SK-N-SH (cell line): Measurements from ENCODE around the gene MATR3. TPM values are rescaled to one million over a fixed set of nuclear protein-coding genes. Genes with fewer than 3 reads are reported as not detected.

Experiments
- CTCF ChIA-PET: fragments of 300-600, 350-600 bp; formaldehyde crosslinking; extraction: SDS; loops from one replicate; lab custom pipeline; 2021; lab: Yijun Ruan, JAX
- POLR2A ChIA-PET: fragments of 350-600 bp; sonication (Branson Sonifier 250); formaldehyde crosslinking; extraction: SDS; loops from one replicate; lab custom pipeline; 2020; ENCODE audit warnings: antibody characterized with exemption, inconsistent platforms; lab: Yijun Ruan, JAX
- DNase-seq: peaks from one replicate; pipeline ENCODE4 v3.0.0; 2012
- H2AFZ ChIP-seq: fragments of 200-600 bp; sonication (generic); 2 replicates; pipeline ENCODE4 v1.8.1; 2016; ENCODE audit warnings: antibody characterized with exemption, mild to moderate bottlenecking, low read depth
- H3F3A ChIP-seq: fragments of 200-600 bp; sonication (generic); replicated peaks from 2 replicates; pipeline ENCODE3; 2016; ENCODE audit warnings: antibody characterized with exemption, mild to moderate bottlenecking; ENCODE audit not compliant: insufficient read depth
- H3K27ac ChIP-seq, 2 experiments: fragments of 200-500 bp in 1 of 2; fragments of 200-600 bp in 1 of 2; sonication (Bioruptor generic) in 1 of 2; sonication (generic), shearing (Covaris generic) in 1 of 2; 2 replicates each; pipeline versions ENCODE4 v1.5.1 to v1.6.1; 2014 to 2016; ENCODE audit warnings: low read depth in 2 of 2, inconsistent platforms in 1 of 2, low read length in 1 of 2, mild to moderate bottlenecking in 1 of 2, mixed read lengths in 1 of 2
- H3K27me3 ChIP-seq: fragments of 200-600 bp; sonication (generic), shearing (Covaris generic); 2 replicates; pipeline ENCODE4 v1.6.1; 2016; ENCODE audit warnings: mixed run types; ENCODE audit not compliant: insufficient read depth
- H3K36me3 ChIP-seq, 2 experiments: fragments of 200-500 bp in 1 of 2; fragments of 200-600 bp in 1 of 2; sonication (Bioruptor generic) in 1 of 2; sonication (generic) in 1 of 2; replicated peaks in 1 of 2; 2 replicates each; pipeline versions ENCODE3 to v1.5.1; 2014 to 2016; ENCODE audit warnings: low read length in 1 of 2, mild to moderate bottlenecking in 1 of 2; ENCODE audit not compliant: insufficient read depth in 2 of 2, control insufficient read depth in 1 of 2
- H3K4me1 ChIP-seq, 2 experiments: fragments of 200-500 bp in 1 of 2; fragments of 200-600 bp in 1 of 2; sonication (Bioruptor generic) in 1 of 2; sonication (generic), shearing (Covaris generic) in 1 of 2; 2 replicates each; pipeline versions ENCODE4 v1.5.1 to v1.6.1; 2014 to 2016; ENCODE audit warnings: low read depth in 1 of 2, low read length in 1 of 2, mixed run types in 1 of 2; ENCODE audit not compliant: insufficient read depth in 2 of 2, control insufficient read depth in 1 of 2
- H3K4me2 ChIP-seq: fragments of 200-600 bp; sonication (generic), shearing (Covaris generic); 2 replicates; pipeline ENCODE4 v1.6.1; 2017; ENCODE audit warnings: mixed run types
- H3K4me3 ChIP-seq, 2 experiments: fragments of 200-500 bp in 1 of 2; fragments of 200-600 bp in 1 of 2; sonication (Bioruptor generic) in 1 of 2; sonication (generic), shearing (Covaris generic) in 1 of 2; 2 replicates each; pipeline versions ENCODE4 v1.5.1 to v1.8.1; 2014 to 2016; ENCODE audit warnings: low read depth in 2 of 2, inconsistent platforms in 1 of 2, low read length in 1 of 2, mild to moderate bottlenecking in 1 of 2, mixed read lengths in 1 of 2, moderate library complexity in 1 of 2
- H3K79me2 ChIP-seq: fragments of 200-600 bp; sonication (generic); 2 replicates; pipeline ENCODE4 v1.8.1; 2017; ENCODE audit warnings: mild to moderate bottlenecking; ENCODE audit not compliant: insufficient read depth
- H3K9ac ChIP-seq: fragments of 200-600 bp; sonication (generic); 2 replicates; pipeline ENCODE4 v1.6.1; 2017; ENCODE audit warnings: mixed run types
- H3K9me2 ChIP-seq: fragments of 200-600 bp; sonication (generic); 2 replicates; pipeline ENCODE4 v1.6.1; 2017; ENCODE audit warnings: mixed run types
- H3K9me3 ChIP-seq: fragments of 200-600 bp; sonication (generic); 2 replicates; pipeline ENCODE4 v1.6.1; 2017; ENCODE audit warnings: mixed run types, mild to moderate bottlenecking, moderate library complexity
- H4K20me1 ChIP-seq: fragments of 200-600 bp; sonication (generic); 2 replicates; pipeline ENCODE4 v1.6.1; 2017; ENCODE audit warnings: mild to moderate bottlenecking, mixed run types; ENCODE audit not compliant: insufficient read depth
- CHD2 ChIP-seq: fragments of 150-350 bp; IDR thresholded peaks from 2 replicates; pipeline ENCODE4 v1.6.1; 2018; ENCODE audit warnings: low read length; ENCODE audit not compliant: partially characterized antibody
- ELF1 ChIP-seq: IDR thresholded peaks from 2 replicates; pipeline ENCODE4 v1.4.0; 2012
- EZH2phosphoT487 ChIP-seq: fragments of 200-600 bp; sonication (generic); IDR thresholded peaks from 2 replicates; pipeline ENCODE4 v1.6.1; 2017; ENCODE audit warnings: low read depth, mixed run types, mild to moderate bottlenecking, antibody characterized with exemption, moderate library complexity, borderline replicate concordance
- FOSL2 ChIP-seq: IDR thresholded peaks from 2 replicates; pipeline ENCODE4 v1.4.0; 2012; ENCODE audit warnings: low read depth, mild to moderate bottlenecking, moderate library complexity, borderline replicate concordance
- FOXM1 ChIP-seq: IDR thresholded peaks from 2 replicates; pipeline ENCODE4 v1.4.0; 2012; ENCODE audit warnings: low read depth, mild to moderate bottlenecking
- GABPA ChIP-seq: IDR thresholded peaks from 2 replicates; pipeline ENCODE4 v1.4.0; 2012; ENCODE audit warnings: low read depth, mild to moderate bottlenecking
- JUND ChIP-seq: IDR thresholded peaks from 2 replicates; pipeline ENCODE4 v1.4.0; 2012
- NFIC ChIP-seq: IDR thresholded peaks from 2 replicates; pipeline ENCODE4 v1.4.0; 2012; ENCODE audit warnings: borderline replicate concordance
- NRF1 ChIP-seq: IDR thresholded peaks from 2 replicates; pipeline ENCODE4 v1.6.1; 2012; ENCODE audit warnings: low read depth, mild to moderate bottlenecking, low read length
- RAD21 ChIP-seq: IDR thresholded peaks from 2 replicates; pipeline ENCODE4 v1.6.1; 2012; ENCODE audit warnings: mild to moderate bottlenecking, low read length
- REST ChIP-seq: IDR thresholded peaks from 2 replicates; pipeline ENCODE4 v1.6.1; 2012; ENCODE audit warnings: mild to moderate bottlenecking, low read depth, low read length, moderate library complexity
- SIN3A ChIP-seq: IDR thresholded peaks from 2 replicates; pipeline ENCODE4 v1.6.1; 2012; ENCODE audit warnings: low read depth, mild to moderate bottlenecking, low read length, moderate library complexity, borderline replicate concordance
- USF1 ChIP-seq: IDR thresholded peaks from 2 replicates; pipeline ENCODE4 v1.4.0; 2012; ENCODE audit warnings: low read depth, borderline replicate concordance
- WGBS: methylation state at CpG from one replicate; pipeline ENCODE4 v1.1.6; 2017; ENCODE audit warnings: low lambda C conversion rate; 5-methylcytosine and 5-hydroxymethylcytosine counted together
- polyA plus RNA-seq, 3 experiments: library from polyadenylated mRNA; depleted of rRNA; stranded (reverse); fragments of >200 nt; gene quantifications; 2 replicates each; pipeline ENCODE4 v1.2.3, GENCODE V29; 2012

The MATR3 gene
- polyA plus RNA-seq, 1 of the 3 experiments (the other 2 are of a cell fraction), result 40.4 TPM

- H3F3A ChIP-seq, result peaks cover 57% of the 10 kb centered on the region
- peaks cover 0 to 5% of the 10 kb centered on the region in 2 experiments; a peak in 1 of 4 replicates for H3K4me1 ChIP-seq
- H3K9me2 ChIP-seq, result no peaks in the 10 kb centered on the region
- no peak overlapping the region for H3K9ac ChIP-seq
- no peak overlapping the region for H3K27ac ChIP-seq
- peaks cover 4% of the 10 kb centered on the region; the same call in 1 of the 2 replicates for H3K79me2 ChIP-seq
- no peak overlapping the region for H3K4me3 ChIP-seq
- no peaks in the 10 kb centered on the region for H3K9me3 ChIP-seq
- H3K27me3 ChIP-seq, result no peaks in the 10 kb centered on the region
- DNase-seq, result no peak
- TF ChIP-seq RAD21 (no peak), USF1 (no peak), FOSL2 (no peak), CHD2 (no peak), NRF1 (no peak), GABPA (no peak), FOXM1 (no peak), EZH2phosphoT487 (no peak), NFIC (no peak)
- TF ChIP-seq, all 33 proteins: peak for 0
- CTCF ChIA-PET, result interaction anchor here (1.9 kb wide), 1 partner anchor 9 kb away, joined by 7 read pairs; no protein-coding TSS in a partner anchor
- H3K36me3 ChIP-seq, result peaks cover 39 to 53% of the 10 kb centered on the region in 2 experiments
- WGBS, result 92% methylated on average over 3 of the region's 3 CpGs
- POLR2A ChIA-PET, result interaction anchor here (0.6 kb wide), 1 partner anchor 8 kb away, joined by 3 read pairs; no protein-coding TSS in a partner anchor
- no peaks in the 10 kb centered on the region; the same call in 1 of the 2 replicates for H4K20me1 ChIP-seq
- H3K4me2 ChIP-seq, result no peak overlapping the region
- H2AFZ ChIP-seq, result no peak overlapping the region
Observed at GRCh38 chr5:139285651-139286392, 7.7 kb upstream of the MATR3 start.

- Histone ChIP-seq H3K4me3 (no peak overlapping the region), H3K27me3 (no peaks in the 10 kb centered on the region), H3K36me3 (peaks cover 23 to 30% of the 10 kb centered on the region in 2 experiments), H3F3A (peaks cover 51% of the 10 kb centered on the region), H3K79me2 (no peaks in the 10 kb centered on the region), H3K9me2 (no peaks in the 10 kb centered on the region), H4K20me1 (no peaks in the 10 kb centered on the region), H3K4me2 (no peak overlapping the region), H3K9ac (no peak overlapping the region), H3K4me1 (peaks cover 0 to 1% of the 10 kb centered on the region in 2 experiments; a peak in 1 of 4 replicates), H3K9me3 (no peaks in the 10 kb centered on the region), H2AFZ (no peak overlapping the region), H3K27ac (no peak overlapping the region)
- WGBS, result 80% methylated on average over 10 of the region's 10 CpGs
- no peak for DNase-seq
- ChIA-PET CTCF (interaction anchor here (1.2 to 1.7 kb wide), 2 partner anchors 9 to 225 kb away, joined by 3 to 5 read pairs; no protein-coding TSS in a partner anchor), POLR2A (no interaction called here)
- TF ChIP-seq ELF1 (no peak), EZH2phosphoT487 (no peak), REST (no peak), RAD21 (peak; percentile 56), JUND (no peak), SIN3A (no peak)
Observed at GRCh38 chr5:139287890-139288635, 5.5 kb upstream of the MATR3 start.
